ENCODE results near the gene FAM210A.
"Not testable (repeated sequence)": the region's sequence is repeated elsewhere in the genome, so short reads cannot be mapped to it uniquely, and the experiment has no call there.

Gene FAM210A

DNA sequence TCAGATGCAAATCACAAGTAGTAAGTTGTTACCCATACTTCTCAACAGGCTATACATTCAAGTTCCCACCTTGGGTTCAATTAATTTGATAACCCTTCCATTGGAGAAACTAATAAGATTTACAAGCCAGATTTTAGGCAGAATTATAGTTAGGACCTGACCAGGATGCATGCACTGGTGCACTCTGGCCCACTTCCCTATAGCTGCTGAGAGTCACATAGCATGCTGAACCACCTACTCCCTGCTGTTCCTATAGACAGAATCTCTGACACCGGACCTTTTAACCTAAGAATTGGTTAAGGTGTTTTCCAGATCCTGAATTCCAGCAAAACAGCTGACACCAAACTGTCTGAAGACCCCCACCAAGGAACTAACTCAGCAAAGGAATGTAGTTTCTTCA lies 26.2 kb downstream of the FAM210A start:
- DNase-seq (ENCODE audit: low read depth), result no peak

- DNase-seq (ENCODE audit: low read depth), result no peak
These were observed 29.4 kb downstream of the FAM210A start for GRCh38 chr18:13696961-13697360.

- DNase-seq (ENCODE audit: low read depth), result not testable (repeated sequence)
These were observed 31.0 kb downstream of the FAM210A start for GRCh38 chr18:13695337-13695736.

- not testable (repeated sequence) for DNase-seq (ENCODE audit: low read depth)
These were observed 36.3 kb downstream of the FAM210A start for GRCh38 chr18:13690060-13690459.

GRCh38 chr18:13688191-13689136 lies 37.9 kb downstream of the FAM210A start:
- DNase-seq (ENCODE audit: low read depth), result no peak

- no peak for DNase-seq (ENCODE audit: low read depth)
These were observed 41.8 kb downstream of the FAM210A start for GRCh38 chr18:13684546-13684945.

GRCh38 chr18:13681701-13682100 lies 44.7 kb downstream of the FAM210A start:
- DNase-seq (ENCODE audit: low read depth), result no peak

DNA sequence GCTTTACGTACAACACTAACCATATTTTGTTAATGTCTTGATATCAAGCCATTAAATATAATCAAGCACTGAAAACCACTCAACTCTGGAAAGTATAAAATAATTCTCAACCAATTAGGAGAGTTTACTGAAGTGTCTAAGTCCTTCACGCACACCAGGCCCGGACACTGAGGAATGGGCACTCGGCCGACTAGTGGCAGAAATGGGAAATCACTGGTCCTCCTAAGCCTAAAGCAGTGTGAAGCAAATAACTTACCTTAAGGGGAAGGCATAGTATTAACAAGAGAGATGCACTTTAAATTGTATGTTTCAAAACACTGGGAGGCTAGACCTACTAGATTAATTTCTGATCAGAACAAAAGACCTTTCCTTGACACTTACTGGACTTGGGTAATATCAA lies 45.7 kb downstream of the FAM210A start:
- no peak for DNase-seq (ENCODE audit: low read depth)

DNA sequence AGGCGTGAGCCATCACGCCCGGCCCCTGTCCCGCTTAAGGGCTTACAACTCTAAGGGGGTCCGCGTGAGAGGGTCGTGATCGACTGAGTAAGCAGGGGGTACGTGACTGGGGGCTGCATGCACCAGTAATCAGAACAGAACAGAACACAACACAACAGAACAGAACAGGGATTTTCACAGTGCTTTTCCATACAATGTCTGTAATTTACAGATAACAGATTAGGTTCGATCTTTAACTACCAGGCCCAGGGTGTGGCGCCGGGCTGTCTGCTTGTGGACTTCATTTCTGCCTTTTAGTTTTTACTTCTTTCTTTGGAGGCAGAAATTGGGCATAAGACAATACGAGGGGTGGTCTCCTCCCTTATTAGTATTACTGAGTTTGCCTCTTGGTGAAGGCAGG lies 49.0 kb downstream of the FAM210A start:
- not testable (repeated sequence) for DNase-seq (ENCODE audit: low read depth)

- DNase-seq (ENCODE audit: low read depth), result no peak
These were observed 49.9 kb downstream of the FAM210A start for GRCh38 chr18:13676471-13676870.

DNA sequence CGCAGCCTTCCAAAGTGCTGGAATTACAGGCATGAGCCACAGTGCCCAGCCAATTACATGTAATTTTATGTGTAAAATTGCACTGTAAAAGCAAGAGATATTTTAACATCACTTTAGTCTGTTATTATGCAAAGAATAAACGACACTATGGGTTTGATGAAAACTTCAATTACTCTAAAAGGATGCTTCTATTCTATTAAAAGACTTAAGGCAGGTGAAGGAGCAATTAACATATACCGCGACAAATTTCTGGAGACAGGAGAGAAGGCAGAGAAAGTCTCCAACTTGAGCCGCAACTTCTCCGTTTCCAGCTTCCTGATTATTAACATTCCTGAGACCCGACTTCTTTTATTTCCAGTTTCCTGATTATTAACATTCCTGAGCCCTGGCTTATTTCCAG lies 53.7 kb downstream of the FAM210A start:
- no peak for DNase-seq (ENCODE audit: low read depth)

GRCh38 chr18:13661779-13662256 lies 64.5 kb downstream of the FAM210A start:
- DNase-seq (ENCODE audit: low read depth), result peak; percentile 3

- DNase-seq (ENCODE audit: low read depth), result no peak
These were observed 65.1 kb downstream of the FAM210A start for GRCh38 chr18:13661051-13661778.

DNA sequence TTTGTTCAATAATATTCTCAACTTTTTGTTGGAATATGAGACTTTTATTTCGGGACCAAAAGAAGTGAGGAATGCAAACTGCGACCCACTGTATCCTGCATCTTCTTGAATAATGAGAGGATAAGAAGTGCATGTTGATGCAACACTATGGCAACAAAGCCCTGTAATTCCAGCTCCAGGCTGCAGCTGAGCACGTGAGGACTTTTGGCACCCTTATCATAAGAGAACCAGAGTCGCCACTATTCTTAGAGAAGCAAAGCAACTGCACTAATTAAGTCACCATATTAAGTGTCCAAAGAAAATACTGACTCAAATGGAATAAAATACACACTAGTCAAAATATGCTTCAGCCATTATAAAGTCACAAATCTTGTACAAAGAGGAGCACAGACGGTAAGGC lies 65.8 kb downstream of the FAM210A start:
- peak; percentile 77 for DNase-seq (ENCODE audit: low read depth)

- DNase-seq (ENCODE audit: low read depth), result no peak
These were observed 67.7 kb downstream of the FAM210A start for GRCh38 chr18:13658436-13659204.

GRCh38 chr18:13657974-13658373 lies 68.4 kb downstream of the FAM210A start:
- DNase-seq (ENCODE audit: low read depth), result no peak

DNA sequence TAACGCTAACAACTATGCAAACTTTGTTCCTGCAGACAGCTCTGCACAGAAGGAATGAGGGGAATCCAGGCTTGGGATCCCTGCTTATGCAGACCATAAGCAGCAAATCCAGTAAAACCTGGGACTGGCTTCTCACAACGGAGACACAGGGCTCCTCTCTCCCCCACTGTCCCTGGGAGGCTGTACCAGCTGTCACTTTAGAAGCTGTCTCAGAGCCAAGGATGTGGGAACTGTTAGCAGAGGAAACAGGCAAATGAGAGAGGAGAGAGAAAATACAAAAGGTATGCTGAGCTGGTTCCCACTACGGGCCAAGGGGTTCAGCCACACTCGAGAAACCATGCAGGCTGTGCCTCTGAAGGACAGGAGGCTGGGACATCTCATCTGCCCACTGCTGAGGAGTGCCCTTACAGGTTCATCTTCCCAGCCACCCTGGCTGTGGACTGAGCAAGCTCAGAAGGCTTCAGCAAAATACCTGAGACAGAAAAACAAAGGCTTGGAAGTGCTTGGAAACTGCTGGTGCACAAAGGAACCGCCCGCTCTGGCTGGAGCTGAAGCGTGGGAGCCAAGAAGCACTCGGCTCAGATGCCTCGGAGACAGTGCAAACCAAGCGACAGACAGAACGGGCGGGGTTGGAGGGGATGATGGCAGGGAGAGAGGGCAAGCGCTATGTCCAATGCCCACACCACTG lies 72.5 kb downstream of the FAM210A start:
- DNase-seq (ENCODE audit: low read depth), result no peak

DNA sequence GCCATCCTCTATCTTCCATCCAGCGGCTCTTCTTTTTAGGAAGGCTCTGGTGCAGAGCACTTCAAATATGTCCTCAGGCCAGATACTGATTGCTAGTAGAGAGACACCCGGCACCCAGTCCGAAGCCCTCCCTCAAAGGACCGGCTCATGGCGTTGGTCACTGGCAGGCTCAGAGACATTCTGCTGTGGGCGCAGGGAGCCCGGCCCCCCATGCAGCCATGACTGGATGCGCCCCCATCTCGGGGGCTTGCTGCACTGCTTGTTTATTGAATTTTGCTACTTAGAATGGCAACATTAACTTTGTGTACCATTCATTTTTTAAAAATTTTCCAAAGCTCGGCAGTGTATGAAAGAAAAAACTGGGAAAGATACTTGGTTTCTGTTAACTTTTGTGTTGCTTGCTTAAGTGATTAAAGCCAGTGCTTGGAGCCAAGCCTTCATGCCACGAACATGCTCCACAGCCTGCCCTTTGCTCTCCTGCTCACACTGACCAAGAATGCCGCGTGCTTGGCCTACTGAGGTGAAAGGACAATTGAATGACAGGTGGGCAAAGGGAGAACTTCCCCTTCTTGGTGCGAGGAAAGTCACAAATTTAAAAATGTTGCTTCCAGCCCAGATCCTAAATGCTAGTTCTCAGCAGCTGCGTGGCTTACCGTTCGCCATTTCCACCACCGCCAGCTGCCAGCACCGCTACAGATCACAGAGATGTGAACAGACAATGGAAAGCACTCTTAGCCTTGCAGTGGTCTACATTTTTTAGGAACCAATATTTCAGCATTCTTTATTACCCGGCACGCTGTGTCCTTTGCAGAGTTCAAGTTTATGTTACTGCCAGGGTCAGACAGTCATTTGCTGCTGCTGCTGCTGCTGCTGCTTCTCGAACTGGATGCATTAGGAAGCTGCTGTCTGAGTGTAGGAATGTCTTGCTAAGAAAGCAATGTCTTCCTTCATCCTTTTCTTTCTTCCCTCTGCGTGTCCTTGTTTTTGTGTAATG lies 76.7 kb downstream of the FAM210A start:
- DNase-seq (ENCODE audit: low read depth), result no peak

DNA sequence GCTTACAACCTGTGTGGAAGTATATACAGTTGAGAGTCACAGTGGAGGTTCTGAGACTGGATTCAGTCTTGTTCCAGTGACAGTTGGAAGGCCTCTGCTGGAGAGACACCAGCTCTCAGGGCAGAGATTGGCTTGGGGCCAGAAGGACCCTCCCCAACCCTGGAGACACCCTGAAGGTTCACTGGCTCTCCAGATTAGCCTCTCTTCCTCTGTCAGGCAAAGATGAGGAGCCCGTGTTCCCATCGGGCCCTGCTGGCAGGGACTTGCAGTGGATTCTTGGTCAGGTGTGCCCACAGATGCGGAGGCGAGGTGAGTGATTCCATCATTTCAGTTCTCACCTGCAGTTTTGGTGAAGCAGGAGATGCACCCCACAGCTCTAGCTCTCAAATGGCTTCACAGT lies 78.6 kb downstream of the FAM210A start:
- DNase-seq (ENCODE audit: low read depth), result no peak

DNA sequence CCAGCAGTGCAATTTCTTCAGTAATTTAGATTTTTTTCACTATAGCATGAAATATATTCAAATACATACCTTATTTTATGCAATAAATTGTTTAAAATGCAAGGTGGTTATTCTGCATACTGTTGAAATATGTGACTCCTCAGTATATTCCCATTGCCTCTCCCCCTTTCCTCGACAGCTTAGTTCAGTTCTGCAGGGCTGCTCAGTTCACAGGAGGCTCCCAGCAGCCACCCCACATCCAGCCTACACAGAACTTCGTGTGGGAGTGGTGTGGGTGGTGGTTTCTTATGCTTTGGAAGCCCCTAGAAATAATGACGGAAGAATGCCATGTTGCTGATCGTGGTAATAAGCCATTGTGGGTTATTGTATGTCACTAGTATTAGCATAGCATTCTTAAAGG lies 79.7 kb downstream of the FAM210A start:
- no peak for DNase-seq (ENCODE audit: low read depth)
